ENCODE data around the gene FRYL.
A peak's percentile ranks its signal among the peaks of the same experiment; 100 is the strongest.

The FRYL gene

DNA sequence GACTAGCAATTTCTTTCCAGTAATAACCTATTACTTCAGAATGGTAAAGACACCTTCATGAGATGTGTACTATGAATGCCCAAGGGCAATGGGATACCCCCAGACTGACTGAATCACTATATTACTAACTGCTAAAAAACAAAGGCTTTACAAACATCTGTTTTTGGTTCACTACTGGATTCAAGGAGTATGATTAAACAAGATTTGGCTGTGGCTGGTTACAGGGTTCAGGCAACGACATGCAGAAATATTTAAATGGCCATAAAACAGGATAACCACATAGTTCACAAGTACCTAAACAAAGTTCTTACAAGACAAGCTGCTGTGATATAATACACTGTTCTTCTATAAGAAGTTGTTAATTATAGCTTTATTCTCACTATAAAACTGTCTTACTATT is 128.2 kb downstream of the FRYL start:
- H3K9me3 Mint-ChIP-seq: no peaks in the 10 kb centered on the region
- TF ChIP-seq, protein P1, sequence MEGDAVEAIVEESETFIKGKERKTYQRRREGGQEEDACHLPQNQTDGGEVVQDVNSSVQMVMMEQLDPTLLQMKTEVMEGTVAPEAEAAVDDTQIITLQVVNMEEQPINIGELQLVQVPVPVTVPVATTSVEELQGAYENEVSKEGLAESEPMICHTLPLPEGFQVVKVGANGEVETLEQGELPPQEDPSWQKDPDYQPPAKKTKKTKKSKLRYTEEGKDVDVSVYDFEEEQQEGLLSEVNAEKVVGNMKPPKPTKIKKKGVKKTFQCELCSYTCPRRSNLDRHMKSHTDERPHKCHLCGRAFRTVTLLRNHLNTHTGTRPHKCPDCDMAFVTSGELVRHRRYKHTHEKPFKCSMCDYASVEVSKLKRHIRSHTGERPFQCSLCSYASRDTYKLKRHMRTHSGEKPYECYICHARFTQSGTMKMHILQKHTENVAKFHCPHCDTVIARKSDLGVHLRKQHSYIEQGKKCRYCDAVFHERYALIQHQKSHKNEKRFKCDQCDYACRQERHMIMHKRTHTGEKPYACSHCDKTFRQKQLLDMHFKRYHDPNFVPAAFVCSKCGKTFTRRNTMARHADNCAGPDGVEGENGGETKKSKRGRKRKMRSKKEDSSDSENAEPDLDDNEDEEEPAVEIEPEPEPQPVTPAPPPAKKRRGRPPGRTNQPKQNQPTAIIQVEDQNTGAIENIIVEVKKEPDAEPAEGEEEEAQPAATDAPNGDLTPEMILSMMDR (IDR thresholded peaks at IDR 0.05; ENCODE audit: unreplicated experiment in 3 of 3): no peak
- peak overlapping the region; percentile 56 to 87 (median 71) for H3K27ac Mint-ChIP-seq
- no peaks in the 10 kb centered on the region for H3K27me3 Mint-ChIP-seq (ENCODE audit: low read depth)
- peaks cover 39% of the 10 kb centered on the region for H3K4me1 Mint-ChIP-seq
- no peak overlapping the region for H3K4me3 Mint-ChIP-seq
- H3K36me3 Mint-ChIP-seq (ENCODE audit: low read depth): peaks cover 3% of the 10 kb centered on the region

DNA sequence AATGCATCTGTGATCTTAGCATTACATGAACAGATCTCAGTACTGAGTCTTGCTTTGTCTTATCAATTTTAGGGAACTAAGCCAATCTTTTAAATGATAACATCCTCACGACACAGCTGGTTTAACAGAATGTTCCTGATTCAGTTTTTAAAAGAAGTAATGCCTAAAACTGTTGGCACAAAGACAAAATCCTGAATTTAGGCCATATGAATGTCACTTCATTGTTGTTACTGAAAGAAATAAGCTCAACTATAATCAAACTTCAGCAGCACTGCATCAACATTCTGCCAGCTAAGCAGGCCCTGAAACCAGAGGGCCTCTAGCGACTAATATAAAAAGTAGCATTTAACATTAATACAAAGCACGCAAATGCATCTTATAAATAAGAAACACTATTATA is 130.6 kb downstream of the FRYL start:
- Mint-ChIP-seq H3K27me3 (ENCODE audit: low read depth) (no peaks in the 10 kb centered on the region), H3K4me1 (peaks cover 49% of the 10 kb centered on the region), H3K4me3 (no peak overlapping the region), H3K9me3 (no peaks in the 10 kb centered on the region), H3K27ac (no peak overlapping the region), H3K36me3 (ENCODE audit: low read depth) (peaks cover 3% of the 10 kb centered on the region)
- TF ChIP-seq, protein P1 (IDR thresholded peaks at IDR 0.05; ENCODE audit: unreplicated experiment in 3 of 3): no peak

DNA sequence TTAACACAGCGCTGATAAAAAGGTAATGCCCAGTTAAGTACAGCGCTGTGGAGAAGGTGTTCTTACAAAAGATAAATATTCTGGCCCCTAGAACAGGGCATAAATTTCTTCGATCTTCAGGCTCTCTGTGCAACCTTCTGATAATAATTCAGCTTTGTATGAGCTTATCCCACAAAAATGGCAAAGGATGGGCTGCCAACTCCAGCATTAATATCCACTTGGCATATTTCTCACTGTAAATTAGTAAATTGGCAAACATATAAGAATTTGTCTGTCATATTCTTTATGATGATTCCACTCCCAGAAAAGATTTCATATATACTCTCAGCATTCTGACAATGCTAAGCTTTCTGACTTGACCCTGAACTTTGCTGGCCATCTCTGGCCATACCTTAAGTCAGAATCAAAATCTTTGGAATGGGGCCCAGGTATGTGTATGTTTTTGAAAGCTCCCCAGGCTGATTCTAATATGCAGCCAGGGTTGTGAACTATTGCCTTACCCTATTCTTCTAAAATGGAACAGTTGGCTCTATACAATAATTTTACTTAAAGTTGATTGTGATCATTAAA is 134.8 kb downstream of the FRYL start:
- Mint-ChIP-seq H3K27me3 (ENCODE audit: low read depth) (no peaks in the 10 kb centered on the region), H3K4me1 (peaks cover 41% of the 10 kb centered on the region), H3K4me3 (no peak overlapping the region), H3K36me3 (ENCODE audit: low read depth) (peaks cover 1% of the 10 kb centered on the region), H3K9me3 (no peaks in the 10 kb centered on the region), H3K27ac (no peak overlapping the region)
- TF ChIP-seq, protein P1 (IDR thresholded peaks at IDR 0.05; ENCODE audit: unreplicated experiment in 3 of 3): no peak

DNA sequence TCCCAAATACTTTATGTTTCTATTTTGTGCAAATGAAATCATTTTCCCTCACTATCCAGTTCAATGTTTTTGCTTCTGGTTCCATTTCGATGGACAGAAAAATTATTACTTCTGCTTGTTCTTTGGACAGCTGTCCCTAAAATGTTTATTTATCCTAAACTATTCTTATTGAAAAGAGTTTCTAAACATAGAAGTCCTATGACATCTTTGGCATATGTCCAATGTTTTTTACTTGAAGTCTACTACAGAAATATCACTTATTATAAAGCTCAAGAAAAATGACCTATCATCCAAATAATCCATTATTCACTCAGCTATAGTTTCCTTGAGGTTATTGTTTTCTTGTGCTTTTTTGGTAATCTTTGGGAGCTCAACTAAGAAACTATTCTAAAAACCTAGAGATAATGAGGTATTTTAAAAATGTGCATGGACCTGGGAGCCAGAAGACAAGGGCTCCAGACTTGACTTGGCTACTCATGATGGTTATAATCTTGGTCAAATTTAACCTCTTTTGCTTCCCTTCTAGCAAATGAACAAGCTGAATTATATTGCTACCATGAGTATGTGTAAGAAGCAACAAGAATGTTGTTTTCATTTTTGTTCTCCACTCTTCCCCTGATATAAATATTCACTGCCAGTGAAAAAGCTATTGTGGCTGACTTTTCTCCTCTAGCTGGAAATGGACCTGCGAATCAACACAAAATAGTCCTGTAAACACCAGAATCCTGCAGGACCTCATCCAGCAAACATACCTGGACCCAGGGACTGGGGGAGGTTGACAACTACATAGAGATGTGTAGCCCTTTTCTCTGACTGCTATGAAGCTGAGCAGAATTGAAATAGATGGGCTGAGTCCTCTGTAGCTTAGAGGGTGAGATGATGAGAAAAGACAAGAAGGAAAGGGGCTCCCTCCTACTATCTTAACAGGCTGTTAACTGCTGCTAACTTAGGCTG is 137.4 kb downstream of the FRYL start:
- Mint-ChIP-seq H3K4me1 (peaks cover 38% of the 10 kb centered on the region), H3K27me3 (ENCODE audit: low read depth) (no peaks in the 10 kb centered on the region), H3K36me3 (ENCODE audit: low read depth) (no peaks in the 10 kb centered on the region), H3K27ac (peak overlapping the region; percentile 9 to 66 (median 53)), H3K4me3 (no peak overlapping the region), H3K9me3 (no peaks in the 10 kb centered on the region)
- TF ChIP-seq, protein P1 (IDR thresholded peaks at IDR 0.05; ENCODE audit: unreplicated experiment in 3 of 3): no peak

DNA sequence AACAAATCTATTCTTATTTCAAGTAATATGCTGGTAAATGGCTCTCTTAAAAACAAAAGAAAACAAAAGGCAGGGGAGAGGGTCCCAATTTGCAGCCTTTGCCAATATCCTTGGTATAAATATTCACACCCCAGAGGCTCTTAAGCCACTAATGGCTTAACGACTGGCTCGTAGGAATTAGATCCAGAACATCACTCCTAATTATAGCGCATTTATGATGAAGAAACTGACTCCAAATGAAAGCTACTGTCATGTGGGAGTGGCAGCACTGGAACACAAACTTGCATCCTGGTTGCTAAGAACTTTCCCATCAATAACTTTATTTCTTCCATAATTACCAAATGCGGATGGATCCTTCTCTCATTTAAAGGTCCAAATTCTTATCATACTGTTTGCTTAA is 138.7 kb downstream of the FRYL start:
- Mint-ChIP-seq H3K4me3 (no peak overlapping the region), H3K27ac (no peak overlapping the region), H3K4me1 (peaks cover 33% of the 10 kb centered on the region), H3K27me3 (ENCODE audit: low read depth) (no peaks in the 10 kb centered on the region), H3K36me3 (ENCODE audit: low read depth) (no peaks in the 10 kb centered on the region), H3K9me3 (no peaks in the 10 kb centered on the region)
- TF ChIP-seq, protein P1 (IDR thresholded peaks at IDR 0.05; ENCODE audit: unreplicated experiment in 3 of 3): no peak

All from nephron (organoid).